Activated naive CD4-positive, alpha-beta T cell treated with anti-CD3 and anti-CD28 coated beads, Interleukin-2, amount 50 U/mL, for 72 hours (primary cell): ENCODE results near the gene PCDH9. TPM values are rescaled to one million over a fixed set of nuclear protein-coding genes. Genes with fewer than 3 reads are reported as not detected.

ENCODE experiments used
- ATAC-seq, 2 donors: fragments of 150-1000 bp; cut with Tn5 transposase; 2 replicates each; pipeline ENCODE4 v1.10.0; 2021; ENCODE audit warnings: mild to moderate bottlenecking in 2 of 2, moderate library complexity in 2 of 2
- DNase-seq, 2 donors: peaks; one replicate each; pipeline ENCODE4 v3.0.0; 2021 to 2022; ENCODE audit warnings: low spot score in 2 of 2
- H3K27ac Mint-ChIP-seq, 2 donors: one replicate each; pipeline ENCODE4 v1.8.0; 2022; ENCODE audit warnings: mild to moderate bottlenecking in 2 of 2, mixed read lengths in 2 of 2
- H3K36me3 Mint-ChIP-seq, 2 donors: one replicate each; pipeline ENCODE4 v1.8.0; 2022; ENCODE audit warnings: mixed read lengths in 2 of 2
- H3K9me3 Mint-ChIP-seq, 2 donors: one replicate each; pipeline ENCODE4 v1.8.0; 2022; ENCODE audit warnings: mixed read lengths in 2 of 2
- total RNA-seq, 2 donors: library from RNA; stranded (reverse); gene quantifications; one replicate each; pipeline ENCODE4 v1.2.3, GENCODE V29; 2022

PCDH9 gene
- total RNA-seq, 2 donors from 2014 or later: 0.16 to 0.48 TPM

GRCh38 chr13:67052550-67053490 is 177.3 kb downstream of the PCDH9 start:
- Mint-ChIP-seq H3K9me3 (no peaks in the 10 kb centered on the region), H3K36me3 (no peaks in the 10 kb centered on the region), H3K27ac (no peak overlapping the region)
- no peak for ATAC-seq
- DNase-seq: no peak

- no peak for DNase-seq
- no peak for ATAC-seq
- Mint-ChIP-seq H3K36me3 (no peaks in the 10 kb centered on the region), H3K9me3 (no peaks in the 10 kb centered on the region), H3K27ac (no peak overlapping the region)
Observed at GRCh38 chr13:67049744-67050143, 180.4 kb downstream of the PCDH9 start.

DNA sequence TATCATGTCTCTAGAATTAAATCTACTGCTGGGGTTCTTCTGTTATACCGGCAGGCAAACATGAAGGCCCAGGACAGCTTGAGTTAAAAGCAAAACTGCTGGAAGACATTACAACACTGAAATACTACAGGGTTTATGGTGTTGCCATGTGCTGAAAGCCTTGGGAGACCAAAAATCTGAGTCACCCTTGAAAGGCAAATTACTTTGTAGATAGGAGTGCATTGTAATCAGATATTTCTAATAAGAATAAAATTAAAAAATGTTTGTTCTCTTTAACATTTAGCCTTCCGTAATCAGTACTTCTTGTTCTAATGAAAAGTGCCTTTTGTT is 181.3 kb downstream of the PCDH9 start:
- ATAC-seq (no peak), DNase-seq (no peak)
- Mint-ChIP-seq H3K27ac (no peak overlapping the region), H3K9me3 (no peaks in the 10 kb centered on the region), H3K36me3 (no peaks in the 10 kb centered on the region)

- ATAC-seq: peak; percentile 63 to 79
- DNase-seq: no peak
- Mint-ChIP-seq H3K27ac (no peak overlapping the region), H3K36me3 (no peaks in the 10 kb centered on the region), H3K9me3 (peaks cover 0 to under 1% of the 10 kb centered on the region in 2 donors)
Observed at GRCh38 chr13:67048084-67048820, 181.9 kb downstream of the PCDH9 start.

DNA sequence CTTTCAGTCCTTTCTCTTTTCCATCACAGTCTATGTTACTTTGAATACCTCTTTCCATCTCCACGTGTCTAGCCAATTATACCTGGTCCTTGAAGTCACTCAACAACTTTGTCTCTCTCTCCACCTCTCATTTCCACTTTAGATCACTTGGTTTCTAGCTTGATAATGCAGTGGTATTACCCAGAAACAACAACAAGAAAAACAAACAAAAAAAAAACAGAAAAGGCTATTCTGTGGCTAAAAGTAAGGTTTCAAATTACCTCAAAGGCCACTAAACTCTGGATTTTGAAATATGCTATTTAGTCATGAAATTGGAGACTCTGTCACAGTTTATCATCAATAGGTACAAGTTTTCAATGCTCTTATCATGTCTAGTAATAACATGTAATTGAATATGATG is 184.8 kb downstream of the PCDH9 start:
- no peak for ATAC-seq
- Mint-ChIP-seq H3K27ac (no peak overlapping the region), H3K36me3 (no peaks in the 10 kb centered on the region), H3K9me3 (peaks cover 5 to 6% of the 10 kb centered on the region in 2 donors)
- DNase-seq: no peak

GRCh38 chr13:67043901-67044300 is 186.2 kb downstream of the PCDH9 start:
- Mint-ChIP-seq H3K9me3 (peaks cover 5 to 6% of the 10 kb centered on the region in 2 donors), H3K36me3 (no peaks in the 10 kb centered on the region), H3K27ac (no peak overlapping the region)
- no peak for ATAC-seq
- DNase-seq: no peak

DNA sequence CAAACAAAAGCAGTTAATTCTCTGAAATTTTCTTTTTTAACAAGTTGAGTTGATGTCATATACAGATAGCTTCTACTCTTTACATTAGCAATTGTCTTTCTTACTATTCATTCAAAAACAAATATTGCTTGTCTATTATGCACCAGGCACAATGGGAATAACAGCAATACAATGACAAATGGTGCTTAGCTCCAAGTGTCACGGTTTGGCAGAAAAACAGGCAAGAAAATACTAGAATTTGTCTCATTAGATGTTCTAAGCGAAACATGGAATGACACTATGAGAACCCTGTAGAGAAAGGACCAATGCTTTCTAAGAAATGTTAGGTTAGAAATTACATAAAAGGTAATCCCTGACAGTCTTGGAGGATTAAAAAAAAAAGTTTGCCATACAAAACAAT is 187.6 kb downstream of the PCDH9 start:
- Mint-ChIP-seq H3K9me3 (peaks cover 5 to 6% of the 10 kb centered on the region in 2 donors), H3K27ac (no peak overlapping the region), H3K36me3 (no peaks in the 10 kb centered on the region)
- DNase-seq: no peak
- ATAC-seq: no peak

GRCh38 chr13:67036699-67037457 is 193.3 kb downstream of the PCDH9 start:
- Mint-ChIP-seq H3K36me3 (no peaks in the 10 kb centered on the region), H3K27ac (no peak overlapping the region), H3K9me3 (peaks cover 0 to under 1% of the 10 kb centered on the region in 2 donors)
- ATAC-seq: no peak
- no peak for DNase-seq

GRCh38 chr13:67033170-67033569 is 197.0 kb downstream of the PCDH9 start:
- DNase-seq: no peak
- ATAC-seq: no peak
- Mint-ChIP-seq H3K27ac (no peak overlapping the region), H3K36me3 (no peaks in the 10 kb centered on the region), H3K9me3 (no peaks in the 10 kb centered on the region)

- Mint-ChIP-seq H3K27ac (no peak overlapping the region), H3K9me3 (peaks cover 0 to 3% of the 10 kb centered on the region in 2 donors), H3K36me3 (no peaks in the 10 kb centered on the region)
- no peak for DNase-seq
- no peak for ATAC-seq
Observed at GRCh38 chr13:67023130-67023876, 206.8 kb downstream of the PCDH9 start.

DNA sequence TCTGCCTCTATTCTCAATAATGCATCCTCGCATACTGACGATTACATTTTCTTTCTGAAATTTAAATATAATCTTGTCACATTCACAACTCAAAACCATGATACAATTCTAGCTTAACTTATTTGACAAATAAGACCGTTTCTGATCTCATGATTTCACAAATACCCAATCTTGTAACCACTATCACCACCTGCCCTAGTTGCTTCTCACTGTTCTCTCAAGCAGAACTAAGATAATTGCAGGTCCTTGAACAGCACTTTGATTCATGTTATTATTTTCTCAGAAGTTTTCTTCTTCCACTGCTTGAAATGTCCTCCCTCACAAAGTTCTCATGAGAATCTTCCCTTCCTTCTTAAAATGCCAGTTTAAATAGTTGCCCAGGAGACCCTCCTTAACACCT is 211.4 kb downstream of the PCDH9 start:
- no peak for DNase-seq
- Mint-ChIP-seq H3K27ac (no peak overlapping the region), H3K9me3 (peaks cover 10% of the 10 kb centered on the region in 2 donors), H3K36me3 (no peaks in the 10 kb centered on the region)
- no peak for ATAC-seq

- ATAC-seq (no peak), DNase-seq (no peak)
- Mint-ChIP-seq H3K36me3 (no peaks in the 10 kb centered on the region), H3K27ac (no peak overlapping the region), H3K9me3 (peaks cover 10% of the 10 kb centered on the region in 2 donors)
Observed at GRCh38 chr13:67017276-67017675, 212.9 kb downstream of the PCDH9 start.

DNA sequence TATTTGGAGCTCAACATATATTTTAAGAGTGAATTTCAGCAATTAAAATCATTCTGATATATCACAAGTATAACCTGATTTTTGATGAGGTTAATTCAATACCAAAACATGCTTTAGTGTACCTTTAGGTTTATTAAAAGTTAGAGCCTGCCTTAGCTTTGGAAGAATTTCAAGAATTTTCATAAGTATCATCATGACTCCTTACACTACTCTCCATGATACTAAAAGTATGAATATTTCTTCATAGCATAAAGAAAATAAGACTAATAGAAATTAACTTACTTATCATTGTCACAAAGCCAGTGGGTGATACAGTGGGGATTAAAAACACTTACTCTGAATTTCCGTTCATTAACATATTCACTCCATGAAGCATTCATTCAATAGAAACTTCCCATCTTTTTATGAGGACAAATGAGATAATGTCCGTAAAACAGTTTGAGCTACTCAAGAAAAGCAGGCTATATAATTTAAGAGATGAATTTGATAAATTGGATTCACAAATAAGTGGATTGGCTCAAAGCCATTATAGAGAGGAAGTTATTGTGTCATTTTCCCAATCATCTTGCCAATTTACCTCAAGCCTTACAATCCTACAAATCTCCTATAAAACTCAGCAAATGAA is 214.0 kb downstream of the PCDH9 start:
- no peak overlapping the region for H3K27ac Mint-ChIP-seq
- ATAC-seq (no peak), DNase-seq (no peak)
- H3K9me3 Mint-ChIP-seq: peaks cover 10% of the 10 kb centered on the region in 2 donors
- no peaks in the 10 kb centered on the region for H3K36me3 Mint-ChIP-seq

DNA sequence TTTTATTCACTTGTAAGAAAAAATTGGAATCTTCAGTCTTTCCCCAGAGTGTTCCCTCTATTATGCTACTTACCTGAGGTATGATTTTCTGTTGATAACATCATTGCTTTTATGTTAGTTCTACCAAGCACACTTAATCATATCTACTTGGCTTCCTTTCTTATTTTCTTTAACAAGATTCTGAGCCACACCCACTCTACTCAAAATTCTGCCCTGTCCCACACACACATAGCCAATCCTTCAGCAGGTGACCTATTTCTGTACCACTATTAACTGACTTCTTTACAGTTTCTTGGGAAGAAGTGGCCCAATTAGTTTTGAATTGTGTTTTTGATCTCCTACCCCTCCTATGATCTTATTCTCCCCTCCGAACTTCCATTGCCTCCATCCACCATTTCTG is 215.7 kb downstream of the PCDH9 start:
- ATAC-seq (no peak), DNase-seq (no peak)
- Mint-ChIP-seq H3K36me3 (no peaks in the 10 kb centered on the region), H3K27ac (no peak overlapping the region), H3K9me3 (peaks cover 7 to 10% of the 10 kb centered on the region in 2 donors)

- Mint-ChIP-seq H3K36me3 (no peaks in the 10 kb centered on the region), H3K27ac (no peak overlapping the region), H3K9me3 (peaks cover 7 to 10% of the 10 kb centered on the region in 2 donors)
- no peak for ATAC-seq
- no peak for DNase-seq
Observed at GRCh38 chr13:67013709-67014108, 216.4 kb downstream of the PCDH9 start.

DNA sequence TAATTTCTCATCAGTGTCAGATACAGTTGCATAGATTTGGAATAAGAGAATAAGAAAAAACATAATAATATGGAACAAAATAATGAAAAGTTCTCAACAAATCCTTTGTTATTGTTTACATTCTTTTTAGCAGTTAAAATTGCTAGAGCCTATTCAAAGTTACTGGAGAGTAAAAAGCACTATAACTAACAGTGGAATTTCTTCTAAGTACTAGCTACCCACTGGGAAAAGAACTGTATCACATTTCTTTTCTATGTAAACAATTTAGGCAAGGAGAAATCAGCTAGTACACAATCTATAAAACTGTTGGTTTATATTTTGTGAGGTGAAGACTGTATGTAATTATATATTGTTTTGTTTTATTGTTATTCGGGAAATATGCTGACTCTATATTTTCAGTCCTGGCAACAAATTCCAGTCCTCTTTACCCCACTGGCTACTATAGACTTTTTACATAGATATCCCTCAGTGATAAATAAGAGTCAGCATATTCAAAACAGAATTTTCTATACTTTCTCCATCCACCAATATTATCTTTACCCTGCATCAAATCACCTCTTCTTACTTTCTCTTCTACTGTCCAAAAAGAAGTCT is 222.0 kb downstream of the PCDH9 start:
- ATAC-seq: no peak
- H3K9me3 Mint-ChIP-seq: no peaks in the 10 kb centered on the region
- no peak for DNase-seq
- H3K27ac Mint-ChIP-seq: no peak overlapping the region
- H3K36me3 Mint-ChIP-seq: no peaks in the 10 kb centered on the region
